ENCODE measurements around the gene CFAP61.

CFAP61 gene

DNA sequence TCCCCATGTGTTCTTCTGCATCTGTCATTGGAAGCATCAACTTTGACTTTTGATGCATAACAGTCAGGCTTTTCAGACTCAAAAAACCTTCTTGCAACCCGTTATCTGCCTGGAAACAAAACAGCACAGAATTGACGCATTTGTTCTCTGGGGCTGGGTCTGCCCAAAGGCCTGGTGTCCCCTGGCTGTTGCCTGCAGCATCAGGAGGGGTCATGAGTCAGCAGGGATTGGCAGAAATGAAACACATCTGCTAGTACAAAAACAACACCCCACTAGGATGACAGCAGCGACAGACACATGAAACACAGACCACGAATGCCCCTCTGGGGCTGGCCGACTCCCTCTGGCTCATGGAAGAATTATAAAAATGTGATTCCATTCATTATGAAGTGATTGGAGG, 158.0 kb downstream of the CFAP61 start:
- H3K27ac ChIP-seq, result no peak overlapping the region
- TF ChIP-seq, protein P1, sequence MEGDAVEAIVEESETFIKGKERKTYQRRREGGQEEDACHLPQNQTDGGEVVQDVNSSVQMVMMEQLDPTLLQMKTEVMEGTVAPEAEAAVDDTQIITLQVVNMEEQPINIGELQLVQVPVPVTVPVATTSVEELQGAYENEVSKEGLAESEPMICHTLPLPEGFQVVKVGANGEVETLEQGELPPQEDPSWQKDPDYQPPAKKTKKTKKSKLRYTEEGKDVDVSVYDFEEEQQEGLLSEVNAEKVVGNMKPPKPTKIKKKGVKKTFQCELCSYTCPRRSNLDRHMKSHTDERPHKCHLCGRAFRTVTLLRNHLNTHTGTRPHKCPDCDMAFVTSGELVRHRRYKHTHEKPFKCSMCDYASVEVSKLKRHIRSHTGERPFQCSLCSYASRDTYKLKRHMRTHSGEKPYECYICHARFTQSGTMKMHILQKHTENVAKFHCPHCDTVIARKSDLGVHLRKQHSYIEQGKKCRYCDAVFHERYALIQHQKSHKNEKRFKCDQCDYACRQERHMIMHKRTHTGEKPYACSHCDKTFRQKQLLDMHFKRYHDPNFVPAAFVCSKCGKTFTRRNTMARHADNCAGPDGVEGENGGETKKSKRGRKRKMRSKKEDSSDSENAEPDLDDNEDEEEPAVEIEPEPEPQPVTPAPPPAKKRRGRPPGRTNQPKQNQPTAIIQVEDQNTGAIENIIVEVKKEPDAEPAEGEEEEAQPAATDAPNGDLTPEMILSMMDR (IDR thresholded peaks at IDR 0.05; ENCODE audit: low read depth, low read length, missing control alignments), result no peak
- no peak overlapping the region for H3K4me3 ChIP-seq (ENCODE audit: low read depth, low read length)
- in situ Hi-C loops (cut with HindIII; ENCODE audit: low pct_ligation_motif_present, low sequenced_read_pairs), result no loop called here
- no peaks in the 10 kb centered on the region for H3K36me3 ChIP-seq (replicated peaks)
- no peak for DNase-seq
- H3K27me3 ChIP-seq (replicated peaks), result no peaks in the 10 kb centered on the region

DNA sequence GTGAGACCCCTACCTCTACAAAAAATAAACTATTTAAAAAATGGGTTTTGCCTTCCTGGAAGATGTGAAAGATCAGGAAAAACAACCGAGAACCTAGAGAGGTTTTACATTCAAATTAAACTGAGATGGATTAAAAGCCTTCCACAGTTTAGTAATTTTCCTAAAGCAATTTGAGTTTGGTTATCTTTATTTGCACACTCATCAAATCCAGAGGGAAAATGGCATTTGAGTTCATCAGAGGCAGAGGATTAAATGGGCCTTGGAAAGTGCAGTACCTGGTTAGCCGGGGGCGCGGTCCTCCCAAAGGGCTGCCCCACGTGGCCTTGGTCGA, 158.6 kb downstream of the CFAP61 start:
- TF ChIP-seq, protein P1 (IDR thresholded peaks at IDR 0.05; ENCODE audit: low read depth, low read length, missing control alignments), result no peak
- no peaks in the 10 kb centered on the region for H3K27me3 ChIP-seq (replicated peaks)
- no peak overlapping the region for H3K27ac ChIP-seq
- H3K36me3 ChIP-seq (replicated peaks), result no peaks in the 10 kb centered on the region
- no peak for DNase-seq
- in situ Hi-C loops (cut with HindIII; ENCODE audit: low pct_ligation_motif_present, low sequenced_read_pairs), result no loop called here
- no peak overlapping the region for H3K4me3 ChIP-seq (ENCODE audit: low read depth, low read length)

DNA sequence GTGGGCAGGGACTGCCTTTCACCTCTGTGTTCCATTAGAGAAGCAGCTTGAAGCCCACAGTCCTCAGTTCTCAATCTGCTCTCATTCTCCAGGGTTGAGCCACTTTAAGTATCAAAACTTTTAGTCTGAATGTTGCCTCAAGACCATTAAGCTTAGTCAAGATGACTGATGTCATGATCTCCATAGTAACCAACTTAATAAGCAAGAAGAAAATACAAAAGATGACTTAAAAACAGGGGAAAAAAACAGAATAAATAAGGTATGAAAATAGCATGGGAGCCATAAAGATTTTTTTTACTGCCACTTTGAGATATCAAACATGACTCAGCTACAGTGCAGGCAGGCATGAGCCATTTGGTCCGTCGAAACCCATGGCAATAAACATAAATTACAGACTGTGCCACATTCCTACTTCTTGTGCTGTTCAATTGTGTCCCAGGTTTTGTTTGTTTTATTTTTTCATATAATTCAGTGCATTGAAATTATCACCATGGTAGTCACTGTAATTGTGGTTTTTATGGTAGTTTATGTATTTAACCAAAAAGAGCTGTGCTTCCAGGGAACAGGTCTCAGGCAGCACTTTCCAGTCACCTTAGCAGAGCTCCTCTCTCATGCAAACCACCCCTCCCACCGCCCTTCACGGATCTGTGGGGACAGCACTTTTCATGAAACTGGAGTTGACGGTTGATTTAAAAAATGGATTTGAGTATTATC, 159.1 kb downstream of the CFAP61 start:
- TF ChIP-seq, protein P1 (IDR thresholded peaks at IDR 0.05; ENCODE audit: low read depth, low read length, missing control alignments), result no peak
- no peak overlapping the region for H3K4me3 ChIP-seq (ENCODE audit: low read depth, low read length)
- H3K27ac ChIP-seq, result no peak overlapping the region
- no peaks in the 10 kb centered on the region for H3K36me3 ChIP-seq (replicated peaks)
- H3K27me3 ChIP-seq (replicated peaks), result no peaks in the 10 kb centered on the region
- in situ Hi-C loops (cut with HindIII; ENCODE audit: low pct_ligation_motif_present, low sequenced_read_pairs), result no loop called here
- no peak for DNase-seq

DNA sequence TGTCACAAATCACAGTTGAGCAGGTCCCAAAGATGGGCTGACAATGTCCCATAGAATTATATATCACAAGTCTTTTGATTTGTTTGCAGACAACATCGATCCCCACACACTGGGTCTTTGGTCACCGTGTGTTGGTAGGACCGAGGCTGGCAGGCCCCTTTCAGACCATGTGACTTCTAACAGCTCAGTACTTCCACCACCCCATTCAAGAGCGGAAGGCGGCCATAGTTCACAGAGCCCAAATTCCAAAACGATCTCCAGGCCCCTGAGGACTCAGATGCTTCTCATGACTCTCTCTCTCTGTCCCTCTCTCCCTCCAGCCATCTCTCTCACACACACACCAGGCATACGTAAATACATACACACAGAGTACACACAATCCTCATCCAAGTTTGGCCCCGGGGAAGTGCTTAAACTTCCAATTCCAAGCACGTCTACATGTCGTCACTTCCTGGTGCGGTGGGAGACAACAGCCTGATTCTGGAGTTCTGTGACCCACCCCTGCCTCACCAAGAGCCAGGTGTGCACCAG, 159.7 kb downstream of the CFAP61 start:
- TF ChIP-seq, protein P1 (IDR thresholded peaks at IDR 0.05; ENCODE audit: low read depth, low read length, missing control alignments), result no peak
- no peak overlapping the region for H3K4me3 ChIP-seq (ENCODE audit: low read depth, low read length)
- DNase-seq, result no peak
- H3K36me3 ChIP-seq (replicated peaks), result no peaks in the 10 kb centered on the region
- H3K27me3 ChIP-seq (replicated peaks), result no peaks in the 10 kb centered on the region
- in situ Hi-C loops (cut with HindIII; ENCODE audit: low pct_ligation_motif_present, low sequenced_read_pairs), result no loop called here
- no peak overlapping the region for H3K27ac ChIP-seq

DNA sequence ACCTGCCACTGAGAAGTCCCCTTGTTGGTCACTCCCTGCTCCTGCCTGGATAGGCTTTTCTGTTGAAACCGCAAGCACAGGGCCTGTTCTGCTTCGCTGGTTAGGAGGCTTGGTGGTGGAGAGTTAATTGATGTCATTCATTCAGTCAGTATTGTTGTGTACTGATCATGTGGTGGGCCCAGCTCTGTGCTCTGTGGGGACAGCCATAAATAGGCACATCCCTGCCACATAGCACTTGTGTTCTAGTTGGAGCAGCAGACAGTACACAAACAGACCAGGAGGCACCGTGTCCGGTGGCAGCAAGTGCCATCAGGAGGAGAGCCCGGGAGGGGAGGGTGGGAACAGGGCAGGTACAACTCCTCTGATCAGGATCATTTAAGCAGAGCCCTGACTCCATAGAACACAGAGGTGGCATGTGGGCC, 160.4 kb downstream of the CFAP61 start:
- TF ChIP-seq, protein P1 (IDR thresholded peaks at IDR 0.05; ENCODE audit: low read depth, low read length, missing control alignments), result no peak
- H3K27ac ChIP-seq, result no peak overlapping the region
- in situ Hi-C loops (cut with HindIII; ENCODE audit: low pct_ligation_motif_present, low sequenced_read_pairs), result no loop called here
- no peaks in the 10 kb centered on the region for H3K36me3 ChIP-seq (replicated peaks)
- H3K27me3 ChIP-seq (replicated peaks), result no peaks in the 10 kb centered on the region
- DNase-seq, result no peak
- H3K4me3 ChIP-seq (ENCODE audit: low read depth, low read length), result no peak overlapping the region
